Activated B cell treated with CpG ODN at 0.5 μM for 24 hours (primary cell): ENCODE measurements around the gene TRAP1. TPM values are rescaled to one million over a fixed set of nuclear protein-coding genes. Genes with fewer than 3 reads are reported as not detected.

Source experiments
- total RNA-seq: library from RNA; stranded (reverse); gene quantifications from 2 replicates; pipeline ENCODE4 v1.2.3, GENCODE V29; 2022

TRAP1 gene
- total RNA-seq, 1 donor from 2014 or later: 82.2 TPM

Other genes with a start within 250 kb of the TRAP1 start
- gene C16orf90, start 222.0 kb downstream of the TRAP1 start, total RNA-seq: not detected in 2 replicates
- gene CLUAP1, start 216.5 kb downstream of the TRAP1 start, total RNA-seq: 8.5 and 10.5 TPM in 2 replicates
- gene NLRC3, start 140.1 kb downstream of the TRAP1 start, total RNA-seq: 18.5 and 22.2 TPM in 2 replicates
- 11.4 and 13.0 TPM in 2 replicates for gene SLX4, start 105.9 kb downstream of the TRAP1 start, total RNA-seq
- 25.6 and 28.5 TPM in 2 replicates for gene DNASE1, start 62.8 kb downstream of the TRAP1 start, total RNA-seq
- gene CREBBP, start 163.2 kb upstream of the TRAP1 start, total RNA-seq: 110 and 131 TPM in 2 replicates